Esophagus squamous epithelium (tissue), 4 donors: Measurements from ENCODE around the gene RASA3.

ENCODE experiments used
- POLR2A ChIP-seq, 4 donors: fragments of 450-650 bp; IDR thresholded peaks; one replicate each; pipeline ENCODE4 v1.6.1; 2017; ENCODE audit warnings: antibody characterized with exemption in 4 of 4, mild to moderate bottlenecking in 4 of 4, moderate library complexity in 3 of 4
- TF ChIP-seq, protein P1 (sequence below), 6 experiments: fragments of 450-650 bp in 4 of 6; fragments of 200-600 bp in 2 of 6; sonication (generic) in 2 of 6; IDR thresholded peaks; one replicate each; pipeline ENCODE4 v1.5.1; 2016 to 2019; ENCODE audit warnings: antibody characterized with exemption in 6 of 6, mild to moderate bottlenecking in 4 of 6, moderate library complexity in 4 of 6

DNA sequence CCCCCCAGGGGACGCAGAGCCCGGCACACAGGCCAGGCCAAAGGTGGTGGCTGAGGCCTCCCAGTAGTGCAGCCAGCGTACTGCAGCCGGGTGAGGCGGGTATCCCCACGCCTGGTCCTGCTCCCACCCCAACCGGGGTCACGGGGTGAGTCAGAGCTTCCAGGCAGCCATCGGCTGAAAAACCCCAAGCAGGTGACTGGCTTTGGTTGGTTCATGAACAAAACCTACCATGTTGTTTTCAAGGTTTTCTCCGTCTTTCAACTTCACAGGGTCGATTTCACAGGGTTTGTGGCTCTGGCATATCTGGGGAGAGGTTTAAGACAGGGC is 116.5 kb downstream of the RASA3 start:
- TF ChIP-seq, protein P1, sequence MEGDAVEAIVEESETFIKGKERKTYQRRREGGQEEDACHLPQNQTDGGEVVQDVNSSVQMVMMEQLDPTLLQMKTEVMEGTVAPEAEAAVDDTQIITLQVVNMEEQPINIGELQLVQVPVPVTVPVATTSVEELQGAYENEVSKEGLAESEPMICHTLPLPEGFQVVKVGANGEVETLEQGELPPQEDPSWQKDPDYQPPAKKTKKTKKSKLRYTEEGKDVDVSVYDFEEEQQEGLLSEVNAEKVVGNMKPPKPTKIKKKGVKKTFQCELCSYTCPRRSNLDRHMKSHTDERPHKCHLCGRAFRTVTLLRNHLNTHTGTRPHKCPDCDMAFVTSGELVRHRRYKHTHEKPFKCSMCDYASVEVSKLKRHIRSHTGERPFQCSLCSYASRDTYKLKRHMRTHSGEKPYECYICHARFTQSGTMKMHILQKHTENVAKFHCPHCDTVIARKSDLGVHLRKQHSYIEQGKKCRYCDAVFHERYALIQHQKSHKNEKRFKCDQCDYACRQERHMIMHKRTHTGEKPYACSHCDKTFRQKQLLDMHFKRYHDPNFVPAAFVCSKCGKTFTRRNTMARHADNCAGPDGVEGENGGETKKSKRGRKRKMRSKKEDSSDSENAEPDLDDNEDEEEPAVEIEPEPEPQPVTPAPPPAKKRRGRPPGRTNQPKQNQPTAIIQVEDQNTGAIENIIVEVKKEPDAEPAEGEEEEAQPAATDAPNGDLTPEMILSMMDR (IDR thresholded peaks at IDR 0.05), result no peak
- TF ChIP-seq POLR2A (IDR thresholded peaks at IDR 0.05), result no peak
